GM10248 (cell line): ENCODE results near the gene LMNB1.
"Not testable (repeated sequence)": the region's sequence is repeated elsewhere in the genome, so short reads cannot be mapped to it uniquely, and the experiment has no call there.

Experiments used
- CTCF ChIA-PET: fragments of 300-600 bp; sonication (Branson Sonifier 250); formaldehyde crosslinking; extraction: SDS; loops from one replicate; lab custom pipeline; 2021; ENCODE audit warnings: antibody characterized with exemption; lab: Yijun Ruan, JAX
- POLR2A ChIA-PET: fragments of 350-650 bp; sonication (Branson Sonifier 250); formaldehyde crosslinking; extraction: SDS; loops from one replicate; lab custom pipeline; 2020; ENCODE audit warnings: antibody characterized with exemption; lab: Yijun Ruan, JAX
- DNase-seq: peaks from one replicate; pipeline ENCODE4 v3.0.0; 2012; ENCODE audit errors: extremely low spot score
- TF ChIP-seq, protein P1 (sequence below): IDR thresholded peaks from 2 replicates; pipeline ENCODE4 v1.5.1; 2012; ENCODE audit warnings: mild to moderate bottlenecking, low read depth; ENCODE audit errors: extremely low read depth, missing control alignments, control extremely low read depth

LMNB1 gene

DNA sequence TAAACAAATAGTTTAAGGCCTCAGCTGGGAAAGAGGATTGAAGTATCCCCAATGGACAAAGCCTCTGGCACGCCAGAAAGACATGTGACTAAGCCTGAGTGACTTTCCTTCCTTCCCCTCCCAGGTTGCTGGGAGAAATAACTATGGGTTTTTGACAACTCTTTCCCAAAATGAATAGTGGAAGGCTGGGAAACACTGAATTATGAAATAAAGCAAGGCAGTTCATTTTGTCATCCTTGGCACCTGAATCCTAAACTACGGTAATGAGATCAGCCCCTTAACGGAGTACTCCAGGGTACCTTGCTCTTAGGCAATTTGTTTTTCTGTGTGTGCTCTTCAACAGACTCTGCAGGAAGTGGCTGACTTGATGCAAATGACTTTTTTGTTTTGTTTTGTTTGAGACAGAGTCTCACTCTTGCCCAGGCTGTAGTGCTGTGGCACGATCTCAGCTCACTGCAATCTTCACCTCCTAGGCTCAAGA lies 75.2 kb downstream of the LMNB1 start:
- ChIA-PET CTCF (interaction anchor here (2.1 kb wide), 1 partner anchor 14 kb away, joined by 5 read pairs; no protein-coding TSS in a partner anchor), POLR2A (no interaction called here)
- TF ChIP-seq, protein P1, sequence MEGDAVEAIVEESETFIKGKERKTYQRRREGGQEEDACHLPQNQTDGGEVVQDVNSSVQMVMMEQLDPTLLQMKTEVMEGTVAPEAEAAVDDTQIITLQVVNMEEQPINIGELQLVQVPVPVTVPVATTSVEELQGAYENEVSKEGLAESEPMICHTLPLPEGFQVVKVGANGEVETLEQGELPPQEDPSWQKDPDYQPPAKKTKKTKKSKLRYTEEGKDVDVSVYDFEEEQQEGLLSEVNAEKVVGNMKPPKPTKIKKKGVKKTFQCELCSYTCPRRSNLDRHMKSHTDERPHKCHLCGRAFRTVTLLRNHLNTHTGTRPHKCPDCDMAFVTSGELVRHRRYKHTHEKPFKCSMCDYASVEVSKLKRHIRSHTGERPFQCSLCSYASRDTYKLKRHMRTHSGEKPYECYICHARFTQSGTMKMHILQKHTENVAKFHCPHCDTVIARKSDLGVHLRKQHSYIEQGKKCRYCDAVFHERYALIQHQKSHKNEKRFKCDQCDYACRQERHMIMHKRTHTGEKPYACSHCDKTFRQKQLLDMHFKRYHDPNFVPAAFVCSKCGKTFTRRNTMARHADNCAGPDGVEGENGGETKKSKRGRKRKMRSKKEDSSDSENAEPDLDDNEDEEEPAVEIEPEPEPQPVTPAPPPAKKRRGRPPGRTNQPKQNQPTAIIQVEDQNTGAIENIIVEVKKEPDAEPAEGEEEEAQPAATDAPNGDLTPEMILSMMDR = no peak
- DNase-seq = no peak

GRCh38 chr5:126852841-126853271 lies 75.9 kb downstream of the LMNB1 start:
- ChIA-PET CTCF (interaction anchor here (1.0 to 1.4 kb wide), 2 partner anchors 32 to 66 kb away, joined by 3 read pairs; no protein-coding TSS in a partner anchor), POLR2A (no interaction called here)
- DNase-seq = no peak
- TF ChIP-seq, protein P1 = no peak

DNA sequence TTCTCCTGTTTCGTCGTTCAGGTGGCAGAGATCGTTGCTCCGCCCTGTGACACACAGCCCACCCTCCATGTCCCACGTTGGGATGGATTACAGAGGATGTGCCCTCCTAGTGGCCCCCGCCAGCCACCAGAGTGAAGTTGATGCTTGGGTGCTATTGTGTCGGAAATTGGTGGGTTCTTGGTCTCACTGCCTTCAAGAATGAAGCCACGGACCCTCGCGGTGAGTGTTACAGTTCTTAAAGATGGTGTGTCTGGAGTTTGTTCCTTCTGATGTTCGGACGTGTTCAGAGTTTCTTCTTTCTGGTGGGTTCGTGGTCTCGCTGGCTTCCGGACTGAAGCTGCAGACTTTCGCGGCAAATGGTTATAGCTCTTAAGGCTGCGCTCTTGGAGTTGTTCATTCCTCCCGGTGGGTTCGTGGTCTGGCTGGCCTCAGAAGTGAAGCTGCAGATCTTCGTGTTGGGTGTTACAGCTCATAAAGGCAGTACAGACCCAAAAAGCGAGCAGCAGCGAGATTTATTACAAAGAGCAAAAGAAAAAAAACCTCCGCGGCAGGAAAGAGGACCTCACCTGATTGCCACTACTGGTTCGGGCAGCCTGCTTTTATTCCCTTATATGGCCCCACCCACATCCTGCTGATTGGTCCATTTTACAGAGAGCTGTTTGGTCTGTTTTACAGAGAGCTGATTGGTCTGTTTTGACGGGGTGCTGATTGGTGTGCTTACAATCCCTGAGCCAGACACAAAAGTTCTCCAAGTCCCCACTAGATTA lies 76.8 kb downstream of the LMNB1 start:
- DNase-seq, POLR2A ChIA-PET: not testable (repeated sequence)
- CTCF ChIA-PET = interaction anchor here (1.0 to 1.4 kb wide), 3 partner anchors 31 to 122 kb away, joined by 3 read pairs; no protein-coding TSS in a partner anchor

DNA sequence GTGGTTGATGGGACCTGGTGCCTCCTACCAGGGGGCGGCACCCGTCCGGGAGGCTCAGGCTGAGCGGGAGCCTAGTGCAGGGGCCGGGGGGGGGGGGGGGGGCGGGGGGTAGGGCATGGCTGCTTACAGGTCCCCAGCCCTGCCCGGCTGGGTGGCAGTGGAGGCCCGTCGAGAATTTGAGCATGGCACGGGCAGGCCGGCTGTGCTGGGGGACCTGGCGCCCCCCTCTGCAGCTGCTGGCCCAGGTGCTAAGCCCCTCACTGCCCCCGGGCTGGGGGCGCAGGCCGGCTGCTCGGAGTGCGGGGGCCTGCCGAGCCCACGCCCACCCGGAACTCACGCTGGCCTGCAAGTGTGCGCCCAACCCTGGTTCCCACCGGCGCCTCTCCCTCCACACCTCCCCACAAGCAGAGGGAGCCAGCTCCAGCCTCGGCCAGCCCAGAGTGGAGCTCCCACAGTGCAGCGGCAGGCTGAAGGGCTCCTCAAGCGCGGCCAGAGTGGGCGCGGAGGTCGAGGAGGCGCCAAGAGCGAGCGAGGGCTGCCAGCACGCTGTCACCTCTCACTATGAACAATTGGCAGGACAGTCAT lies 77.7 kb downstream of the LMNB1 start:
- TF ChIP-seq, protein P1 = no peak
- POLR2A ChIA-PET = no interaction called here
- no peak for DNase-seq
- CTCF ChIA-PET = interaction anchor here (1.1 kb wide), 1 partner anchor 121 kb away, joined by 3 read pairs; no protein-coding TSS in a partner anchor

- no peak for DNase-seq
- ChIA-PET CTCF (no interaction called here), POLR2A (no interaction called here)
- TF ChIP-seq, protein P1 = no peak
Observed at GRCh38 chr5:126855266-126855665, 78.3 kb downstream of the LMNB1 start.

DNA sequence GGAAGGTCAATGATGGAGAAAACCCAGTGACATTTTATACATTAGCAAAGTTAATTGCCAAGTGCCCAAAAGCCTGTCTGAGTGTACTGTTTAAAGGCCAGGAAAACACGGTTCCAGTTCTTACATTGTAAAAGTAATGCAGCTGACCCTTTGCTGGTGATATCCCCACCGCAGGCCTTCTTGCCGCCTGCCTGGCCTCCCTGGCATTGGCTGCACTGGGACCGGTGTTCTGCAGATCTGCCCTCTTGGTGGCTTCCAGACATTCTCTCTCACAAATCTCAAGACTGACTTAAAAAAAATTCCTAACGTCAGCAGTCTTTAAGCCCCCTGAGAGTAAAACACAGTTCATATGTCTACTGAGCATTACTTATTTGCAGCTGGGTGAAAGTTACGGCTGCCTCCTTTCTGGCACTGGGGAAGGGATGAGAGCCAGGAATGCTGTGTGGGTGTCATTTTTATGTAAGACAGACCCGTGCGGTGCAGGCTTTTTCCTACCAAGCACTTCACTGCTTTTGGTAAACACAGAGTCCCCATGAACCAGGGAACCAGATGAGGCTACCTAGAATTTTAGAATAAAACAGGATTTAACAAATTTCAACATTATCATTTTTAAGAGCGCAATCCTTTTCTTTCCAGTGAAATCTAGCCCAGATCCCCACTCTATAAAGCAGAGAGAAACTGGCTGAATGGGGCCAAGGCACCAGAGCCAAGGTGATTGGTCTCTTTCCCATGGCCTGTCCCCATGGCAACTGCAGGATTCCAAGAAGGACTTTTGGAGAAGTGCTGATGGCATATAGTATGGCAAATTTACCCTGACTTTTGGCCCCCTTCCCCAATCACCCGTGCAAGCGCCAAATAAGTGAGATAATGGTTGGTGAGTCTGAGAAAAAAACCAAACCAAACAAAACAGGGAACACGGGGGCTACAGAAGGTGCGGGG lies 80.8 kb downstream of the LMNB1 start:
- TF ChIP-seq, protein P1 = no peak
- POLR2A ChIA-PET = no interaction called here
- CTCF ChIA-PET = no interaction called here
- DNase-seq = no peak
